ENCODE results near the gene MCM5.

- TF ChIP-seq NR2F2 (IDR thresholded peaks at IDR 0.05; ENCODE audit: borderline replicate concordance, low read depth) (no peak), PATZ1 (CRISPR knock-in tag; IDR thresholded peaks at IDR 0.05) (no peak), PBX3 (CRISPR knock-in tag; IDR thresholded peaks at IDR 0.05; ENCODE audit: borderline replicate concordance) (no peak), TP53 (CRISPR knock-in tag; conservative IDR thresholded peaks at IDR 0.05) (no peak), NR2C2 (CRISPR knock-in tag; IDR thresholded peaks at IDR 0.05; ENCODE audit: borderline replicate concordance) (no peak), HIVEP1 (CRISPR knock-in tag; IDR thresholded peaks at IDR 0.05) (no peak), ZBTB1 (CRISPR knock-in tag; IDR thresholded peaks at IDR 0.05; ENCODE audit: borderline replicate concordance) (no peak), ZNF510 (CRISPR knock-in tag; IDR thresholded peaks at IDR 0.05; ENCODE audit: low read depth) (no peak)
Measured at GRCh38 chr22:35451592-35451991, 51.7 kb downstream of the MCM5 start.

Data from HepG2 (cell line).